A549 (cell line): ENCODE measurements around the gene TIRAP. TPM values are rescaled to one million over a fixed set of nuclear protein-coding genes. Genes with fewer than 3 reads are reported as not detected.

Source experiments
- ATAC-seq, 2 experiments: fragments of 200-7000 bp in 1 of 2; fragments of >200 bp in 1 of 2; cut with Nextera tagmentation in 1 of 2; cut with Tn5 transposase in 1 of 2; 3 replicates each; pipeline versions ENCODE4 v1.8.0 to v1.9.1; 2018 to 2020; ENCODE audit warnings: mild to moderate bottlenecking in 1 of 2, moderate library complexity in 1 of 2
- CTCF ChIA-PET: fragments of 300-600 bp; sonication (Branson Sonifier 250); formaldehyde crosslinking; extraction: SDS; loops from one replicate; lab custom pipeline; 2021; ENCODE audit warnings: antibody characterized with exemption, inconsistent platforms; lab: Yijun Ruan, JAX
- POLR2A ChIA-PET: fragments of 350-600 bp; formaldehyde crosslinking; extraction: SDS; loops from one replicate; lab custom pipeline; 2021; ENCODE audit warnings: antibody characterized with exemption, inconsistent platforms; lab: Yijun Ruan, JAX
- DNase-seq, 2 experiments: peaks; one replicate each; pipeline versions ENCODE4 v3.0.0 to v3.0.0-alpha.2; 2011 to 2016; ENCODE audit warnings: low read depth in 1 of 2, low spot score in 1 of 2
- FAIRE-seq: peaks from 2 replicates; lab custom pipeline; 2011; peaks lifted over from hg19 to GRCh38; lab: Jason Lieb, UNC
- H3K27ac ChIP-seq, 2 experiments: fragments of >200 bp; sonication (Bioruptor Twin); formaldehyde crosslinking; 3 replicates each; pipeline ENCODE4 v1.5.1; 2016 to 2017
- H3K4me1 ChIP-seq: fragments of >200 bp; sonication (Bioruptor Twin); formaldehyde crosslinking; 3 replicates; pipeline ENCODE4 v1.6.1; 2016
- H3K4me2 ChIP-seq: fragments of >200 bp; sonication (Bioruptor Twin); formaldehyde crosslinking; 3 replicates; pipeline ENCODE4 v1.6.1; 2016
- H3K4me3 ChIP-seq: fragments of >200 bp; sonication (Bioruptor Twin); formaldehyde crosslinking; 3 replicates; pipeline ENCODE4 v1.5.1; 2016
- H3K9me3 ChIP-seq: fragments of >200 bp; sonication (Bioruptor Twin); formaldehyde crosslinking; 3 replicates; pipeline ENCODE4 v1.6.1; 2016
- BHLHE40 ChIP-seq: IDR thresholded peaks from 2 replicates; pipeline ENCODE4 v1.6.1; 2012; ENCODE audit warnings: low read depth, low read length, inconsistent platforms
- CBX2 ChIP-seq: fragments of 200-600 bp; sonication (generic); IDR thresholded peaks from 2 replicates; pipeline ENCODE4 v1.6.1; 2016; ENCODE audit warnings: low read depth, mild to moderate bottlenecking, borderline replicate concordance
- EHMT2 ChIP-seq: fragments of 200-600 bp; sonication (generic); IDR thresholded peaks from 2 replicates; pipeline ENCODE4 v1.6.1; 2016; ENCODE audit warnings: antibody characterized with exemption, low read depth, mild to moderate bottlenecking, moderate library complexity
- EP300 ChIP-seq, 2 experiments: fragments of >200 bp; sonication (Bioruptor Twin); formaldehyde crosslinking; IDR thresholded peaks; 2 replicates in 1 of 2; 3 replicates in 1 of 2; pipeline ENCODE4 v1.6.1; 2016 to 2017
- FOSL2 ChIP-seq, 2 experiments: fragments of 450-650 bp in 1 of 2; fragments of >200 bp in 1 of 2; sonication (Bioruptor Twin) in 1 of 2; formaldehyde crosslinking; IDR thresholded peaks; 2 replicates each; pipeline versions ENCODE4 v1.5.0 to v1.6.1; 2016 to 2020; ENCODE audit warnings: mild to moderate bottlenecking in 1 of 2, moderate library complexity in 1 of 2
- FOXS1 ChIP-seq: fragments of 250-450 bp; sonication (Bioruptor Pico); IDR thresholded peaks from 2 replicates; pipeline ENCODE4 v1.5.0; 2020; ENCODE audit warnings: mild to moderate bottlenecking, moderate library complexity
- HDAC2 ChIP-seq: fragments of 200-600 bp; sonication (generic); IDR thresholded peaks from 2 replicates; pipeline ENCODE4 v1.6.1; 2016
- HOXA7 ChIP-seq: fragments of 250-450 bp; sonication (Bioruptor Pico); IDR thresholded peaks from 2 replicates; pipeline ENCODE4 v1.5.0; 2020; ENCODE audit warnings: mild to moderate bottlenecking, moderate library complexity
- JUN ChIP-seq, 2 experiments: fragments of >200 bp; sonication (Bioruptor Twin); formaldehyde crosslinking; IDR thresholded peaks; 2 replicates in 1 of 2; 3 replicates in 1 of 2; pipeline ENCODE4 v1.6.1; 2016 to 2017
- JUNB ChIP-seq: fragments of >200 bp; sonication (Bioruptor Twin); formaldehyde crosslinking; IDR thresholded peaks from 2 replicates; pipeline ENCODE4 v1.6.1; 2016
- KDM1A ChIP-seq: fragments of 200-600 bp; sonication (generic); IDR thresholded peaks from 2 replicates; pipeline ENCODE4 v1.6.1; 2016; ENCODE audit warnings: low read depth, mild to moderate bottlenecking
- MAFK ChIP-seq: fragments of 450-650 bp; IDR thresholded peaks from 2 replicates; pipeline ENCODE4 v1.6.1; 2014; ENCODE audit not compliant: partially characterized antibody
- MAZ ChIP-seq: fragments of 150-350 bp; IDR thresholded peaks from 2 replicates; pipeline ENCODE4 v1.6.1; 2014; ENCODE audit warnings: antibody characterized with exemption, low read depth, low read length, borderline replicate concordance
- NFE2L2 ChIP-seq: fragments of 150-350 bp; conservative IDR thresholded peaks from 2 replicates; pipeline ENCODE4 v1.6.1; 2014; ENCODE audit warnings: low read length
- NPAS2 ChIP-seq: fragments of 250-450 bp; sonication (Bioruptor Pico); IDR thresholded peaks from 2 replicates; pipeline ENCODE4 v1.8.0; 2022; ENCODE audit warnings: mild to moderate bottlenecking, moderate library complexity, borderline replicate concordance
- NR3C1 ChIP-seq: fragments of >200 bp; sonication (Bioruptor Twin); formaldehyde crosslinking; IDR thresholded peaks from 3 replicates; pipeline ENCODE4 v1.6.1; 2017
- PHF8 ChIP-seq: fragments of 200-600 bp; sonication (generic); IDR thresholded peaks from 2 replicates; pipeline ENCODE4 v1.6.1; 2016; ENCODE audit warnings: low read depth, mild to moderate bottlenecking, antibody characterized with exemption, moderate library complexity, borderline replicate concordance
- POLR2AphosphoS2 ChIP-seq: conservative IDR thresholded peaks from 2 replicates; pipeline ENCODE4 v1.6.1; 2012; ENCODE audit warnings: low read length, improper control_type of control experiment, inconsistent platforms
- TP53 ChIP-seq: fragments of 250-450 bp; sonication (Bioruptor Pico); IDR thresholded peaks from 2 replicates; pipeline ENCODE4 v1.5.0; 2021; ENCODE audit warnings: mild to moderate bottlenecking, moderate library complexity
- ZFP36 ChIP-seq: fragments of 450-650 bp; IDR thresholded peaks from 2 replicates; pipeline ENCODE4 v1.6.1; 2014; ENCODE audit warnings: borderline replicate concordance; ENCODE audit not compliant: partially characterized antibody
- WGBS: methylation state at CpG from one replicate; pipeline ENCODE4 v1.1.6; 2017; ENCODE audit errors: missing lambda C conversion rate; 5-methylcytosine and 5-hydroxymethylcytosine counted together
- polyA plus RNA-seq, 4 experiments: library from polyadenylated mRNA; depleted of rRNA in 3 of 4; stranded (reverse); fragments of >200 nt; fragmentation: RNase III in 1 of 4; extraction: RNeasy Plus Mini Kit Qiagen cat#74134 plus additional on column Dnase treatment in 1 of 4; gene quantifications; 2 replicates in 3 of 4; 3 replicates in 1 of 4; pipeline ENCODE4 v1.2.3, GENCODE V29; 2011 to 2017
- TF ChIP-seq, protein P1 (sequence below): fragments of 250-450 bp; sonication (Bioruptor Pico); IDR thresholded peaks from 2 replicates; pipeline ENCODE4 v1.5.0; 2020; ENCODE audit warnings: low read depth, mild to moderate bottlenecking, moderate library complexity
- TF ChIP-seq, protein P2 (sequence below): fragments of >200 bp; sonication (Bioruptor Twin); formaldehyde crosslinking; IDR thresholded peaks from 3 replicates; pipeline ENCODE4 v1.6.1; 2016
- TF ChIP-seq, protein P3 (sequence below): fragments of 250-450 bp; sonication (Bioruptor Pico); IDR thresholded peaks from 2 replicates; pipeline ENCODE4 v1.5.0; 2021; ENCODE audit warnings: mild to moderate bottlenecking, moderate library complexity, borderline replicate concordance
- TF ChIP-seq, protein P4 (sequence below): fragments of >200 bp; sonication (Bioruptor Twin); formaldehyde crosslinking; IDR thresholded peaks from 2 replicates; pipeline ENCODE4 v1.6.1; 2016
- TF ChIP-seq, protein P5 (sequence below): fragments of 200-600 bp; sonication (generic); IDR thresholded peaks from 2 replicates; pipeline ENCODE4 v1.6.1; 2016; ENCODE audit warnings: antibody characterized with exemption, mild to moderate bottlenecking, moderate library complexity

TIRAP gene
- polyA plus RNA-seq, 2 of the 4 experiments (the other 2 are of a cell fraction) = 4.5 to 5.4 TPM

DNA sequence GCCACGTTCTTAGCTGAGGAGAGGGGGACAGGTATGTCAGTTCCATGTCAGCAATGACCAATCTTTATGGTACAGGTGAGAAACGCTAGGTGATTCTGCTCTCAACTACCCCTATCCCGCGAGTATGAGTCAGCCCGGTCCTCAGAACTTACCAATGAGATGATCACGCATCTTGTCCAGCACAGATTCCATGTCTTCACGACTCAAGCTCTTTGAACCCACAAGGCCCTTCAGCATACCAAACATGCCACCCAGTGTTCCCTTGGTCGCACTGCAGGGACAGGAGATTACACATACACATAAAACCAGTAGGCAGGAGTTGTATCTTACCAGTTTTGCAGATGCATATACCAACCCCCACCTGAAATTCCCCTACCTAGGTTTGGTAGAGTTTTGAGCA, 17.1 kb upstream of the TIRAP start:
- TF ChIP-seq TP53 = no peak
- TF ChIP-seq FOSL2 (IDR thresholded peaks at IDR 0.05) = no peak
- no peak for TF ChIP-seq FOSL2 (CRISPR knock-in tag; IDR thresholded peaks at IDR 0.05)
- TF ChIP-seq, protein P1, sequence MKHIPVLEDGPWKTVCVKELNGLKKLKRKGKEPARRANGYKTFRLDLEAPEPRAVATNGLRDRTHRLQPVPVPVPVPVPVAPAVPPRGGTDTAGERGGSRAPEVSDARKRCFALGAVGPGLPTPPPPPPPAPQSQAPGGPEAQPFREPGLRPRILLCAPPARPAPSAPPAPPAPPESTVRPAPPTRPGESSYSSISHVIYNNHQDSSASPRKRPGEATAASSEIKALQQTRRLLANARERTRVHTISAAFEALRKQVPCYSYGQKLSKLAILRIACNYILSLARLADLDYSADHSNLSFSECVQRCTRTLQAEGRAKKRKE (CRISPR knock-in tag) = no peak
- no peak for TF ChIP-seq FOXS1 (CRISPR knock-in tag)
- TF ChIP-seq NR3C1 = no peak
- no peak for TF ChIP-seq HDAC2
- TF ChIP-seq, protein P2, sequence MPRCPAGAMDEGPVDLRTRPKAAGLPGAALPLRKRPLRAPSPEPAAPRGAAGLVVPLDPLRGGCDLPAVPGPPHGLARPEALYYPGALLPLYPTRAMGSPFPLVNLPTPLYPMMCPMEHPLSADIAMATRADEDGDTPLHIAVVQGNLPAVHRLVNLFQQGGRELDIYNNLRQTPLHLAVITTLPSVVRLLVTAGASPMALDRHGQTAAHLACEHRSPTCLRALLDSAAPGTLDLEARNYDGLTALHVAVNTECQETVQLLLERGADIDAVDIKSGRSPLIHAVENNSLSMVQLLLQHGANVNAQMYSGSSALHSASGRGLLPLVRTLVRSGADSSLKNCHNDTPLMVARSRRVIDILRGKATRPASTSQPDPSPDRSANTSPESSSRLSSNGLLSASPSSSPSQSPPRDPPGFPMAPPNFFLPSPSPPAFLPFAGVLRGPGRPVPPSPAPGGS = no peak
- TF ChIP-seq BHLHE40 = no peak
- TF ChIP-seq CBX2 = no peak
- TF ChIP-seq EP300 (IDR thresholded peaks at IDR 0.05) = no peak
- no peak for TF ChIP-seq JUNB
- TF ChIP-seq MAZ = no peak
- no peak for TF ChIP-seq NFE2L2
- TF ChIP-seq KDM1A = no peak
- no peak for TF ChIP-seq PHF8
- TF ChIP-seq, protein P3, sequence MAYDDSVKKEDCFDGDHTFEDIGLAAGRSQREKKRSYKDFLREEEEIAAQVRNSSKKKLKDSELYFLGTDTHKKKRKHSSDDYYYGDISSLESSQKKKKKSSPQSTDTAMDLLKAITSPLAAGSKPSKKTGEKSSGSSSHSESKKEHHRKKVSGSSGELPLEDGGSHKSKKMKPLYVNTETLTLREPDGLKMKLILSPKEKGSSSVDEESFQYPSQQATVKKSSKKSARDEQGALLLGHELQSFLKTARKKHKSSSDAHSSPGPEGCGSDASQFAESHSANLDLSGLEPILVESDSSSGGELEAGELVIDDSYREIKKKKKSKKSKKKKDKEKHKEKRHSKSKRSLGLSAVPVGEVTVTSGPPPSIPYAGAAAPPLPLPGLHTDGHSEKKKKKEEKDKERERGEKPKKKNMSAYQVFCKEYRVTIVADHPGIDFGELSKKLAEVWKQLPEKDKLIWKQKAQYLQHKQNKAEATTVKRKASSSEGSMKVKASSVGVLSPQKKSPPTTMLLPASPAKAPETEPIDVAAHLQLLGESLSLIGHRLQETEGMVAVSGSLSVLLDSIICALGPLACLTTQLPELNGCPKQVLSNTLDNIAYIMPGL (CRISPR knock-in tag) = no peak
- no peak for TF ChIP-seq MAFK
- TF ChIP-seq ZFP36 = no peak
- FAIRE-seq = no peak

DNA sequence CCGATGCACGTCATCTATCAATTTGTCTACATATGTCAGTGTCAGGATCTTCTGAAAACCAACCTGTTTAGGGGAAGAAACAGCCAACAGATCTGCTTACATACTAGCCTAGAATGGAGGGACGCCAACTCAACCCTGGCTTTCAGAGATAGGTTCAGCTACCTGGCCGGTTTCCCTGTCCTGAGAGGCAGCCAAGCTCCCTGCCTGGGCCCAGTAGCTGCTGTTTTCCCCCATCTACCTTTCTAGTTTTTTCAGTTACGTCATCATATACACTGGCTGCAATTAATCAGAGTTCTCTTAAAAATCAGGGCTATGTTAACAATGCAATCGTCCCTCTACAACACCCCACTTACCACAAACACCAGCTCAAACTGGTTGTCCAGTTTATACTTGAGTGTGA, 15.2 kb upstream of the TIRAP start:
- Histone ChIP-seq H3K27ac (peak overlapping the region; percentile 95 to 97), H3K4me3 (peak overlapping the region; percentile 71), H3K9me3 (no peaks in the 10 kb centered on the region), H3K4me1 (peaks cover 14% of the 10 kb centered on the region; the same call in 2 of the 3 replicates), H3K4me2 (peak overlapping the region; percentile 79)
- POLR2A ChIA-PET = no interaction called here
- CTCF ChIA-PET = interaction anchor here (1.1 kb wide), 1 partner anchor 26 kb away, joined by 3 read pairs; no protein-coding TSS in a partner anchor
- no peak for DNase-seq
- WGBS = 52% methylated on average over 6 of the region's 6 CpGs
- TF ChIP-seq HOXA7 (CRISPR knock-in tag) (no peak), NPAS2 (CRISPR knock-in tag) (no peak), MAZ (no peak), EHMT2 (no peak), JUN (IDR thresholded peaks at IDR 0.05) (no peak), POLR2AphosphoS2 (no peak)
- TF ChIP-seq, protein P4, sequence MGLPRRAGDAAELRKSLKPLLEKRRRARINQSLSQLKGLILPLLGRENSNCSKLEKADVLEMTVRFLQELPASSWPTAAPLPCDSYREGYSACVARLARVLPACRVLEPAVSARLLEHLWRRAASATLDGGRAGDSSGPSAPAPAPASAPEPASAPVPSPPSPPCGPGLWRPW = no peak
- TF ChIP-seq, protein P3 (CRISPR knock-in tag) = no peak
- TF ChIP-seq, protein P5, sequence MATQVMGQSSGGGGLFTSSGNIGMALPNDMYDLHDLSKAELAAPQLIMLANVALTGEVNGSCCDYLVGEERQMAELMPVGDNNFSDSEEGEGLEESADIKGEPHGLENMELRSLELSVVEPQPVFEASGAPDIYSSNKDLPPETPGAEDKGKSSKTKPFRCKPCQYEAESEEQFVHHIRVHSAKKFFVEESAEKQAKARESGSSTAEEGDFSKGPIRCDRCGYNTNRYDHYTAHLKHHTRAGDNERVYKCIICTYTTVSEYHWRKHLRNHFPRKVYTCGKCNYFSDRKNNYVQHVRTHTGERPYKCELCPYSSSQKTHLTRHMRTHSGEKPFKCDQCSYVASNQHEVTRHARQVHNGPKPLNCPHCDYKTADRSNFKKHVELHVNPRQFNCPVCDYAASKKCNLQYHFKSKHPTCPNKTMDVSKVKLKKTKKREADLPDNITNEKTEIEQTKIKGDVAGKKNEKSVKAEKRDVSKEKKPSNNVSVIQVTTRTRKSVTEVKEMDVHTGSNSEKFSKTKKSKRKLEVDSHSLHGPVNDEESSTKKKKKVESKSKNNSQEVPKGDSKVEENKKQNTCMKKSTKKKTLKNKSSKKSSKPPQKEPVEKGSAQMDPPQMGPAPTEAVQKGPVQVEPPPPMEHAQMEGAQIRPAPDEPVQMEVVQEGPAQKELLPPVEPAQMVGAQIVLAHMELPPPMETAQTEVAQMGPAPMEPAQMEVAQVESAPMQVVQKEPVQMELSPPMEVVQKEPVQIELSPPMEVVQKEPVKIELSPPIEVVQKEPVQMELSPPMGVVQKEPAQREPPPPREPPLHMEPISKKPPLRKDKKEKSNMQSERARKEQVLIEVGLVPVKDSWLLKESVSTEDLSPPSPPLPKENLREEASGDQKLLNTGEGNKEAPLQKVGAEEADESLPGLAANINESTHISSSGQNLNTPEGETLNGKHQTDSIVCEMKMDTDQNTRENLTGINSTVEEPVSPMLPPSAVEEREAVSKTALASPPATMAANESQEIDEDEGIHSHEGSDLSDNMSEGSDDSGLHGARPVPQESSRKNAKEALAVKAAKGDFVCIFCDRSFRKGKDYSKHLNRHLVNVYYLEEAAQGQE = no peak
- FAIRE-seq = no peak
- ATAC-seq = no peak

More for the DNA sequence above, 17.1 kb upstream of the TIRAP start:
- ChIA-PET POLR2A (no interaction called here), CTCF (no interaction called here)
- peaks cover 14% of the 10 kb centered on the region; the same call in 2 of the 3 replicates for H3K4me1 ChIP-seq
- no peak for ATAC-seq
- no peak overlapping the region for H3K27ac ChIP-seq
- peak; percentile 8 to 42 for DNase-seq
- H3K4me2 ChIP-seq = no peak overlapping the region
- 80% methylated on average over 8 of the region's 8 CpGs for WGBS
- no peaks in the 10 kb centered on the region for H3K9me3 ChIP-seq
- no peak overlapping the region for H3K4me3 ChIP-seq
